Brain microvascular endothelial cell (primary cell): ENCODE data around the gene UROC1.

Source experiments
- DNase-seq: peaks from one replicate; pipeline ENCODE4 v3.0.0-alpha.2; 2020
- H3K27ac ChIP-seq: fragments of 250-450 bp; sonication (Bioruptor Pico); 2 replicates; pipeline ENCODE4 v1.5.1; 2020; ENCODE audit warnings: mild to moderate bottlenecking, moderate library complexity
- H3K27me3 ChIP-seq: fragments of 250-450 bp; sonication (Bioruptor Pico); replicated peaks from 2 replicates; pipeline ENCODE4 v1.5.1; 2020; ENCODE audit warnings: mild to moderate bottlenecking
- H3K36me3 ChIP-seq: fragments of 250-450 bp; sonication (Bioruptor Pico); replicated peaks from 2 replicates; pipeline ENCODE4 v1.5.1; 2020; ENCODE audit warnings: mild to moderate bottlenecking
- H3K4me3 ChIP-seq: 2 replicates; pipeline ENCODE4 v1.5.1; 2011; ENCODE audit warnings: low read depth, mild to moderate bottlenecking, control low read depth, low read length, moderate library complexity
- in situ Hi-C: cut with HindIII; loops from 2 replicates; pipeline ENCODE4 v1.10.0; 2017; ENCODE audit warnings: low sequenced_read_pairs, low pct_ligation_motif_present
- TF ChIP-seq, protein P1 (sequence below): IDR thresholded peaks from 2 replicates; pipeline ENCODE4 v1.5.1; 2011; ENCODE audit warnings: low read depth, mild to moderate bottlenecking, moderate library complexity, low read length, control low read depth, inconsistent platforms; ENCODE audit errors: missing control alignments

The UROC1 gene

DNA sequence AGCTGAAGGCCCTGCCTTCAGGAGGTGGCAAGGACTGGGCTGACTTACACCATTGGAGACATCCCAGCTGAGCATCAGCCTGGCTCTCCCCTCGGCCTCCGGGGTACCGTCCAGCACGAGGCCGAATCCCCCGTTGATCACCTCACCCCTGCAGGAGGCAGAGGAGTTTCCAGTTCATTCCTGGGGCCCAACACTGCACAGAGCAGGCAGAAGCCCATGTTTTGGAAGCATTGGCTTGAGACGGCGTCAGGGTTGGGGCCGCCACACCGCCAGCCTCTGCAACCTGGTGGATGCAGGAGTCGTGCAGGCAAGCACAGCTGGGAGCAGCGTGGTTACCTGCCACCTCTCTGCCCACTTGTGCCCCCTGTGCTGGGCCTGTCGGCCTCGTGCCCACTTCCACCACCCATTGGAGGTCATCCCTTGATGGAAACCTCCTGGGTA, 34.2 kb downstream of the UROC1 start:
- H3K27me3 ChIP-seq, result no peaks in the 10 kb centered on the region
- TF ChIP-seq, protein P1, sequence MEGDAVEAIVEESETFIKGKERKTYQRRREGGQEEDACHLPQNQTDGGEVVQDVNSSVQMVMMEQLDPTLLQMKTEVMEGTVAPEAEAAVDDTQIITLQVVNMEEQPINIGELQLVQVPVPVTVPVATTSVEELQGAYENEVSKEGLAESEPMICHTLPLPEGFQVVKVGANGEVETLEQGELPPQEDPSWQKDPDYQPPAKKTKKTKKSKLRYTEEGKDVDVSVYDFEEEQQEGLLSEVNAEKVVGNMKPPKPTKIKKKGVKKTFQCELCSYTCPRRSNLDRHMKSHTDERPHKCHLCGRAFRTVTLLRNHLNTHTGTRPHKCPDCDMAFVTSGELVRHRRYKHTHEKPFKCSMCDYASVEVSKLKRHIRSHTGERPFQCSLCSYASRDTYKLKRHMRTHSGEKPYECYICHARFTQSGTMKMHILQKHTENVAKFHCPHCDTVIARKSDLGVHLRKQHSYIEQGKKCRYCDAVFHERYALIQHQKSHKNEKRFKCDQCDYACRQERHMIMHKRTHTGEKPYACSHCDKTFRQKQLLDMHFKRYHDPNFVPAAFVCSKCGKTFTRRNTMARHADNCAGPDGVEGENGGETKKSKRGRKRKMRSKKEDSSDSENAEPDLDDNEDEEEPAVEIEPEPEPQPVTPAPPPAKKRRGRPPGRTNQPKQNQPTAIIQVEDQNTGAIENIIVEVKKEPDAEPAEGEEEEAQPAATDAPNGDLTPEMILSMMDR, result no peak
- no peaks in the 10 kb centered on the region for H3K36me3 ChIP-seq
- in situ Hi-C loops, result no loop called here
- H3K27ac ChIP-seq, result no peak overlapping the region
- no peak overlapping the region for H3K4me3 ChIP-seq
- no peak for DNase-seq

DNA sequence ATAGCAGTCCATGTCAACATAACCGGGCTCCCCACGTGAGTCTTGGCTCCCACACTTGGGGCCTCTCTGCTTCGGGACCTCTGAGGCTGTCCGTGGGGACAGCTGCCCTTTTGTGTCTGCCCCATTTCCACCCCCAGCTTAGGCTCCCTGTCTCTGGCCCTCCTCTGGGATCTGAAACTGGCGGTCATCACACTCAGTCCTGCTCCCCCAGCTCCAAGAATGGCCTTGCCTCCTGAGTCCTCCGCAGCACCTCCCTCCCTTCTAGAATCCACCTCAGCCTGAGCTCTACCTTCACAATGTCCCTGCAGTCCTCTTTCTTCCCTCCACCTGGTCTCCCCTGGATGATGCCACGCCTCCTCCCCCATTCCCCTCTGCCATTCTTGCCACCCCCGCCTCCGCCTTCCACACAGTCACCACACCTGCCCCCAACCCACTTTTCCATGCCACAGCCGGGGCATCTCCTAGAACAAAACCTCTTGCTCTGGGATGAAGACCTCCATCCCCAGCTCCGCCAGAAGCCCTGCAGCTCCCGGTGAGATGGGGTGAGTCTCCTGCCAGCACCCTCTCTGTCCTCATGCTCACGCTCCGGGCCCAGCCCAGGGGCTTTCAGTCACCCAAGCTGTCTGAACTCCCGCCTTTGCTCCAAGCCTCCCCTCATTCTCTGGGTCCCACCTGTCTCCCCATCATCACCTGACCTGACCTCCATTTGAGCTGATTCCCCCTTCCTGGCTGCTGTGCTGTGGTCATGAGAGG, 34.9 kb downstream of the UROC1 start:
- no peak overlapping the region for H3K4me3 ChIP-seq
- no peak overlapping the region for H3K27ac ChIP-seq
- in situ Hi-C loops, result no loop called here
- H3K36me3 ChIP-seq, result no peaks in the 10 kb centered on the region
- no peaks in the 10 kb centered on the region for H3K27me3 ChIP-seq
- no peak for DNase-seq
- TF ChIP-seq, protein P1, result no peak

DNA sequence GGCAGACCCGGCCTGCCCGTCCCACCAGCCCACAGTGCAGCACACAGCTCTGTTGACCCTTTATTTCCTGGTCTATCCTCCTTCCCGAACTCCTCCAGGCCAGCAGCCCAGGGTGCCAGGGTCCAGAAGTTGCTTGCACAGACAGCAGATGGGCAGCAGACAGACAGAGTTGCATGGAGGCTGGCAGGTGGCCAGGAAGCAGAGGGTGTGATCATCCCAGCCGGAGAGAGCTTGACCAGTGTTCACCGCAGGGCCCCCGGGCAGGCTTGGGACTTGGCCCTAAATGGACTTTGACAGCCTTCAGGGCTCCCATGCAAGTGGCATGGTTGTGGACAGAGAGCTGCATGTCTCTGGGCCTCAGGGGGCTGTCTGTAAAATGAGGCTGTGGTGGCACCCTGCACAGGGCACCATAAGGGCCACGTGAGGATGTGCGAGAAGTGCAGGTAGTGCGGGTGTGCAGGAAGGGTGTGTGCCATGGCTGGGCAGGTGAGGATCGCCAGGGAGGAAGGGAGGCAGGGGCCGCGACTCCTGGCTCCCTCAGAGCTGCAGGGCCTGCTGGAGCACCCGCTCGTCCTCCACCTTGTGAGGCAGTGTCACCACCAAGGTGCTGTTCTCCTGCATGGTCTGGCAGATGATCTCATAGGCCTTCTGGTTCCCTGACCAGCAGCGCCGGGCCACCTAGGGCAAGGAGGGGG, 35.6 kb downstream of the UROC1 start:
- no peak overlapping the region for H3K27ac ChIP-seq
- in situ Hi-C loops, result no loop called here
- no peaks in the 10 kb centered on the region for H3K36me3 ChIP-seq
- no peak for DNase-seq
- TF ChIP-seq, protein P1, result no peak
- no peaks in the 10 kb centered on the region for H3K27me3 ChIP-seq
- H3K4me3 ChIP-seq, result no peak overlapping the region

DNA sequence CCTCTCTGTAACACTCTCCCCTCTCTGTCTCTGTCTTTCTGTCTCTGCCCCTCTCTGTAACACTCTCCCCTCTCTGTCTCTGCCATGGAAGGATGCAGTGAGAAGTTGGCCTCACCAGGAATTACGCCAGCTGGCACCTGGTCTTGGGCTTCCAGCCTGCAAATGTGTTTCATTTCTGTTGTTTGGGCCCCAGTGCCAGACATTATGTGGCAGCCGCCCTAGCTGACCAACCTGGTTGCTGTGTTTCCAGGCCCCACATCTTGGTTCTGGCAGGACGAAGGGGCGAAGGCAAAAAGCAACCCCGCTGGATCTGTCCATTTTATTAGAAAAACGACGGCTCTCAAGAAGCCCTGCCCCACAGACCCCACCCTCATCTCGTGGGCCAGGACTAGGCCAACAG, 36.7 kb downstream of the UROC1 start:
- DNase-seq, result no peak
- H3K4me3 ChIP-seq, result no peak overlapping the region
- H3K27me3 ChIP-seq, result no peaks in the 10 kb centered on the region
- in situ Hi-C loops, result no loop called here
- H3K36me3 ChIP-seq, result no peaks in the 10 kb centered on the region
- TF ChIP-seq, protein P1, result no peak
- no peak overlapping the region for H3K27ac ChIP-seq

DNA sequence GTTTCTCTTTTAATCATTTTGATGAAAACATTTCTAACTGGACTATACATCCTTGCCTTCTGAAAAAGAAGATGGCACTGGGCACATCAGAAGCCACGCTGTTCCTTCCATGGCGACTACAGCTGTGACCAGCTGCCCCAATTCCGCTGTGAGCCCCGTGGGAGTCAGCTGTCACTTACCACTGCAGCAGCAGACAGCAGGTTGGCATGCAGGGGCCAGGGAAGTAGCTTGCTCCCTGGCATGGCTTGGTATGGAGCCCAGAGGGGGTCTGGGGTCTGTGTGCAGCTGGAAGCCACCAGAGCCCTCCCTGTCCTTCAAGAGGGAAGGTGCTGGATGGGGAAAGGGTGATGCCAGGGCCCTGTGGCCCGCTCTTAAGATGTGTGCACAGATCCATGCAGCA, 37.4 kb downstream of the UROC1 start:
- H3K27ac ChIP-seq, result no peak overlapping the region

More for the DNA sequence above, 37.4 kb downstream of the UROC1 start:
- no peak for DNase-seq
- in situ Hi-C loops, result no loop called here
- no peak overlapping the region for H3K4me3 ChIP-seq
- TF ChIP-seq, protein P1, result no peak
- no peaks in the 10 kb centered on the region for H3K27me3 ChIP-seq
- H3K36me3 ChIP-seq, result no peaks in the 10 kb centered on the region
